ENCODE results near the gene ZFAND3. TPM values are rescaled to one million over a fixed set of nuclear protein-coding genes. Genes with fewer than 3 reads are reported as not detected.
A peak's percentile ranks its signal among the peaks of the same experiment; 100 is the strongest.

The ZFAND3 gene
- polyA plus RNA-seq, 3 donors, result 11.5 to 21.1 (median 11.7) TPM

GRCh38 chr6:37800703-37801604 is 18.6 kb upstream of the ZFAND3 start:
- H3K9me3 Mint-ChIP-seq, result no peaks in the 10 kb centered on the region
- Histone ChIP-seq H3K27me3 (ENCODE audit: control insufficient read depth in 2 of 2, insufficient read depth in 2 of 2, low read length in 2 of 2) (no peaks in the 10 kb centered on the region), H2AFZ (ENCODE audit: insufficient read depth, low read depth, low read length, poor library complexity, severe bottlenecking) (no peak overlapping the region), H3K27ac (ENCODE audit: low read depth in 1 of 2, low read length in 2 of 2) (no peak overlapping the region), H3K9me3 (replicated peaks in 1 of 2; ENCODE audit: control insufficient read depth in 1 of 2, insufficient read depth in 1 of 2, low read length in 2 of 2) (no peaks in the 10 kb centered on the region), H3K36me3 (replicated peaks in 1 of 2; ENCODE audit: control insufficient read depth in 1 of 2, insufficient read depth in 2 of 2, low read length in 2 of 2) (no peaks in the 10 kb centered on the region), H3K4me1 (ENCODE audit: control insufficient read depth in 1 of 2, insufficient read depth in 2 of 2, low read length in 2 of 2) (peaks cover 27 to 39% of the 10 kb centered on the region in 2 donors), H3K79me2 (ENCODE audit: insufficient read depth, low read length) (no peaks in the 10 kb centered on the region), H3K4me2 (replicated peaks; ENCODE audit: extremely low read depth, low read length, poor library complexity, severe bottlenecking) (no peak overlapping the region), H3K4me3 (replicated peaks in 1 of 3; ENCODE audit: low read depth in 2 of 3, low read length in 3 of 3) (no peak overlapping the region), H3K9ac (ENCODE audit: insufficient read depth, low read length, poor library complexity, severe bottlenecking) (no peak overlapping the region), H4K20me1 (ENCODE audit: insufficient read depth, low read length) (no peaks in the 10 kb centered on the region)
- intact Hi-C loops (cut with micrococcal nuclease), result no loop called here
- H3K4me1 Mint-ChIP-seq, result peaks cover 34% of the 10 kb centered on the region
- no peak overlapping the region for H3K4me3 Mint-ChIP-seq
- no peaks in the 10 kb centered on the region for H3K36me3 Mint-ChIP-seq
- no peak for DNase-seq
- H3K27ac Mint-ChIP-seq, result peak overlapping the region in 4 of 7 donors; percentile 62 to 82 (median 68)
- 94% methylated on average over 5 of the region's 10 CpGs for WGBS (ENCODE audit: insufficient coverage)
- TF ChIP-seq CTCF (IDR thresholded peaks at IDR 0.05), result no peak
- peaks cover 7 to 13% (median 9%) of the 10 kb centered on the region in 3 donors for H3K27me3 Mint-ChIP-seq (ENCODE audit: low read depth in 3 of 3)

GRCh38 chr6:37801605-37801940 is 18.0 kb upstream of the ZFAND3 start:
- no peak overlapping the region for H2AFZ ChIP-seq (ENCODE audit: insufficient read depth, low read depth, low read length, poor library complexity, severe bottlenecking)
- H3K79me2 ChIP-seq (ENCODE audit: insufficient read depth, low read length), result no peaks in the 10 kb centered on the region
- Mint-ChIP-seq H3K27me3 (ENCODE audit: low read depth in 3 of 3) (peaks cover 8 to 13% (median 8%) of the 10 kb centered on the region in 3 donors), H3K4me3 (no peak overlapping the region), H3K27ac (peak overlapping the region in 5 of 7 donors; percentile 41 to 82 (median 65)), H3K4me1 (peaks cover 34% of the 10 kb centered on the region), H3K9me3 (no peaks in the 10 kb centered on the region), H3K36me3 (no peaks in the 10 kb centered on the region)
- H3K4me3 ChIP-seq (replicated peaks in 1 of 3; ENCODE audit: low read depth in 2 of 3, low read length in 3 of 3), result no peak overlapping the region
- H3K27me3 ChIP-seq (ENCODE audit: control insufficient read depth in 2 of 2, insufficient read depth in 2 of 2, low read length in 2 of 2), result no peaks in the 10 kb centered on the region
- H4K20me1 ChIP-seq (ENCODE audit: insufficient read depth, low read length), result no peaks in the 10 kb centered on the region
- no peak overlapping the region for H3K27ac ChIP-seq (ENCODE audit: low read depth in 1 of 2, low read length in 2 of 2)
- no peak overlapping the region for H3K4me2 ChIP-seq (replicated peaks; ENCODE audit: extremely low read depth, low read length, poor library complexity, severe bottlenecking)
- intact Hi-C loops (cut with micrococcal nuclease), result no loop called here
- peak in 1 of 3 donors; percentile 17 for DNase-seq
- H3K9me3 ChIP-seq (replicated peaks in 1 of 2; ENCODE audit: control insufficient read depth in 1 of 2, insufficient read depth in 1 of 2, low read length in 2 of 2), result no peaks in the 10 kb centered on the region
- TF ChIP-seq CTCF (IDR thresholded peaks at IDR 0.05), result no peak
- no peaks in the 10 kb centered on the region for H3K36me3 ChIP-seq (replicated peaks in 1 of 2; ENCODE audit: control insufficient read depth in 1 of 2, insufficient read depth in 2 of 2, low read length in 2 of 2)
- H3K9ac ChIP-seq (ENCODE audit: insufficient read depth, low read length, poor library complexity, severe bottlenecking), result no peak overlapping the region
- H3K4me1 ChIP-seq (ENCODE audit: control insufficient read depth in 1 of 2, insufficient read depth in 2 of 2, low read length in 2 of 2), result peaks cover 27 to 39% of the 10 kb centered on the region in 2 donors

All from CD14-positive monocyte (primary cell).